SK-N-SH (cell line): ENCODE data around the gene KMT2C. TPM values are rescaled to one million over a fixed set of nuclear protein-coding genes. Genes with fewer than 3 reads are reported as not detected.
"Not testable (repeated sequence)": the region's sequence is repeated elsewhere in the genome, so short reads cannot be mapped to it uniquely, and the experiment has no call there.

Experiments used
- CTCF ChIA-PET: fragments of 300-600, 350-600 bp; formaldehyde crosslinking; extraction: SDS; loops from one replicate; lab custom pipeline; 2021; lab: Yijun Ruan, JAX
- POLR2A ChIA-PET: fragments of 350-600 bp; sonication (Branson Sonifier 250); formaldehyde crosslinking; extraction: SDS; loops from one replicate; lab custom pipeline; 2020; ENCODE audit warnings: antibody characterized with exemption, inconsistent platforms; lab: Yijun Ruan, JAX
- DNase-seq: peaks from one replicate; pipeline ENCODE4 v3.0.0; 2012
- H2AFZ ChIP-seq: fragments of 200-600 bp; sonication (generic); 2 replicates; pipeline ENCODE4 v1.8.1; 2016; ENCODE audit warnings: antibody characterized with exemption, mild to moderate bottlenecking, low read depth
- H3F3A ChIP-seq: fragments of 200-600 bp; sonication (generic); replicated peaks from 2 replicates; pipeline ENCODE3; 2016; ENCODE audit warnings: antibody characterized with exemption, mild to moderate bottlenecking; ENCODE audit not compliant: insufficient read depth
- H3K27ac ChIP-seq, 2 experiments: fragments of 200-500 bp in 1 of 2; fragments of 200-600 bp in 1 of 2; sonication (Bioruptor generic) in 1 of 2; sonication (generic), shearing (Covaris generic) in 1 of 2; 2 replicates each; pipeline versions ENCODE4 v1.5.1 to v1.6.1; 2014 to 2016; ENCODE audit warnings: low read depth in 2 of 2, inconsistent platforms in 1 of 2, low read length in 1 of 2, mild to moderate bottlenecking in 1 of 2, mixed read lengths in 1 of 2
- H3K27me3 ChIP-seq: fragments of 200-600 bp; sonication (generic), shearing (Covaris generic); 2 replicates; pipeline ENCODE4 v1.6.1; 2016; ENCODE audit warnings: mixed run types; ENCODE audit not compliant: insufficient read depth
- H3K36me3 ChIP-seq, 2 experiments: fragments of 200-500 bp in 1 of 2; fragments of 200-600 bp in 1 of 2; sonication (Bioruptor generic) in 1 of 2; sonication (generic) in 1 of 2; replicated peaks in 1 of 2; 2 replicates each; pipeline versions ENCODE3 to v1.5.1; 2014 to 2016; ENCODE audit warnings: low read length in 1 of 2, mild to moderate bottlenecking in 1 of 2; ENCODE audit not compliant: insufficient read depth in 2 of 2, control insufficient read depth in 1 of 2
- H3K4me1 ChIP-seq, 2 experiments: fragments of 200-500 bp in 1 of 2; fragments of 200-600 bp in 1 of 2; sonication (Bioruptor generic) in 1 of 2; sonication (generic), shearing (Covaris generic) in 1 of 2; 2 replicates each; pipeline versions ENCODE4 v1.5.1 to v1.6.1; 2014 to 2016; ENCODE audit warnings: low read depth in 1 of 2, low read length in 1 of 2, mixed run types in 1 of 2; ENCODE audit not compliant: insufficient read depth in 2 of 2, control insufficient read depth in 1 of 2
- H3K4me2 ChIP-seq: fragments of 200-600 bp; sonication (generic), shearing (Covaris generic); 2 replicates; pipeline ENCODE4 v1.6.1; 2017; ENCODE audit warnings: mixed run types
- H3K4me3 ChIP-seq, 2 experiments: fragments of 200-500 bp in 1 of 2; fragments of 200-600 bp in 1 of 2; sonication (Bioruptor generic) in 1 of 2; sonication (generic), shearing (Covaris generic) in 1 of 2; 2 replicates each; pipeline versions ENCODE4 v1.5.1 to v1.8.1; 2014 to 2016; ENCODE audit warnings: low read depth in 2 of 2, inconsistent platforms in 1 of 2, low read length in 1 of 2, mild to moderate bottlenecking in 1 of 2, mixed read lengths in 1 of 2, moderate library complexity in 1 of 2
- H3K79me2 ChIP-seq: fragments of 200-600 bp; sonication (generic); 2 replicates; pipeline ENCODE4 v1.8.1; 2017; ENCODE audit warnings: mild to moderate bottlenecking; ENCODE audit not compliant: insufficient read depth
- H3K9ac ChIP-seq: fragments of 200-600 bp; sonication (generic); 2 replicates; pipeline ENCODE4 v1.6.1; 2017; ENCODE audit warnings: mixed run types
- H3K9me2 ChIP-seq: fragments of 200-600 bp; sonication (generic); 2 replicates; pipeline ENCODE4 v1.6.1; 2017; ENCODE audit warnings: mixed run types
- H3K9me3 ChIP-seq: fragments of 200-600 bp; sonication (generic); 2 replicates; pipeline ENCODE4 v1.6.1; 2017; ENCODE audit warnings: mixed run types, mild to moderate bottlenecking, moderate library complexity
- H4K20me1 ChIP-seq: fragments of 200-600 bp; sonication (generic); 2 replicates; pipeline ENCODE4 v1.6.1; 2017; ENCODE audit warnings: mild to moderate bottlenecking, mixed run types; ENCODE audit not compliant: insufficient read depth
- CHD2 ChIP-seq: fragments of 150-350 bp; IDR thresholded peaks from 2 replicates; pipeline ENCODE4 v1.6.1; 2018; ENCODE audit warnings: low read length; ENCODE audit not compliant: partially characterized antibody
- ELF1 ChIP-seq: IDR thresholded peaks from 2 replicates; pipeline ENCODE4 v1.4.0; 2012
- EP300 ChIP-seq, 2 experiments: IDR thresholded peaks; 2 replicates each; pipeline versions ENCODE4 v1.4.0 to v1.6.1; 2012; ENCODE audit warnings: borderline replicate concordance in 1 of 2, low read depth in 1 of 2, low read length in 1 of 2
- FOSL2 ChIP-seq: IDR thresholded peaks from 2 replicates; pipeline ENCODE4 v1.4.0; 2012; ENCODE audit warnings: low read depth, mild to moderate bottlenecking, moderate library complexity, borderline replicate concordance
- GABPA ChIP-seq: IDR thresholded peaks from 2 replicates; pipeline ENCODE4 v1.4.0; 2012; ENCODE audit warnings: low read depth, mild to moderate bottlenecking
- JUND ChIP-seq: IDR thresholded peaks from 2 replicates; pipeline ENCODE4 v1.4.0; 2012
- MEF2A ChIP-seq: IDR thresholded peaks from 2 replicates; pipeline ENCODE4 v1.4.0; 2012; ENCODE audit warnings: low read depth, borderline replicate concordance
- MXI1 ChIP-seq: IDR thresholded peaks from 2 replicates; pipeline ENCODE4 v1.6.1; 2012; ENCODE audit warnings: mild to moderate bottlenecking, low read depth, low read length, improper control_type of control experiment
- NRF1 ChIP-seq: IDR thresholded peaks from 2 replicates; pipeline ENCODE4 v1.6.1; 2012; ENCODE audit warnings: low read depth, mild to moderate bottlenecking, low read length
- RAD21 ChIP-seq: IDR thresholded peaks from 2 replicates; pipeline ENCODE4 v1.6.1; 2012; ENCODE audit warnings: mild to moderate bottlenecking, low read length
- RCOR1 ChIP-seq: fragments of 150-350 bp; IDR thresholded peaks from 2 replicates; pipeline ENCODE4 v1.6.1; 2017; ENCODE audit warnings: antibody characterized with exemption, low read length
- SIN3A ChIP-seq: IDR thresholded peaks from 2 replicates; pipeline ENCODE4 v1.6.1; 2012; ENCODE audit warnings: low read depth, mild to moderate bottlenecking, low read length, moderate library complexity, borderline replicate concordance
- SMC3 ChIP-seq: IDR thresholded peaks from 2 replicates; pipeline ENCODE4 v1.6.1; 2012; ENCODE audit warnings: low read depth, low read length, improper control_type of control experiment
- TAF1 ChIP-seq: IDR thresholded peaks from 2 replicates; pipeline ENCODE4 v1.6.1; 2012; ENCODE audit warnings: low read depth, mild to moderate bottlenecking, low read length, moderate library complexity, borderline replicate concordance
- TCF12 ChIP-seq: IDR thresholded peaks from 2 replicates; pipeline ENCODE4 v1.4.0; 2012
- TEAD4 ChIP-seq: IDR thresholded peaks from 2 replicates; pipeline ENCODE4 v1.4.0; 2012; ENCODE audit warnings: mild to moderate bottlenecking, borderline replicate concordance; ENCODE audit not compliant: insufficient read depth
- YY1 ChIP-seq: IDR thresholded peaks from 2 replicates; pipeline ENCODE4 v1.4.0; 2012; ENCODE audit warnings: low read depth, mild to moderate bottlenecking
- WGBS: methylation state at CpG from one replicate; pipeline ENCODE4 v1.1.6; 2017; ENCODE audit warnings: low lambda C conversion rate; 5-methylcytosine and 5-hydroxymethylcytosine counted together
- polyA plus RNA-seq, 3 experiments: library from polyadenylated mRNA; depleted of rRNA; stranded (reverse); fragments of >200 nt; gene quantifications; 2 replicates each; pipeline ENCODE4 v1.2.3, GENCODE V29; 2012
- TF ChIP-seq, protein P1 (sequence below): fragments of 150-350 bp; IDR thresholded peaks from 2 replicates; pipeline ENCODE4 v1.6.1; 2017; ENCODE audit warnings: antibody characterized with exemption, low read length, low read depth, borderline replicate concordance
- TF ChIP-seq, protein P2 (sequence below): IDR thresholded peaks from 2 replicates; pipeline ENCODE4 v1.6.1; 2012; ENCODE audit warnings: mild to moderate bottlenecking, low read depth, low read length, moderate library complexity
- TF ChIP-seq, protein P3 (sequence below): IDR thresholded peaks from 2 replicates; pipeline ENCODE4 v1.4.0; 2012; ENCODE audit warnings: low read depth

The KMT2C gene
- polyA plus RNA-seq, 1 of the 3 experiments (the other 2 are of a cell fraction): 8.0 TPM

DNA sequence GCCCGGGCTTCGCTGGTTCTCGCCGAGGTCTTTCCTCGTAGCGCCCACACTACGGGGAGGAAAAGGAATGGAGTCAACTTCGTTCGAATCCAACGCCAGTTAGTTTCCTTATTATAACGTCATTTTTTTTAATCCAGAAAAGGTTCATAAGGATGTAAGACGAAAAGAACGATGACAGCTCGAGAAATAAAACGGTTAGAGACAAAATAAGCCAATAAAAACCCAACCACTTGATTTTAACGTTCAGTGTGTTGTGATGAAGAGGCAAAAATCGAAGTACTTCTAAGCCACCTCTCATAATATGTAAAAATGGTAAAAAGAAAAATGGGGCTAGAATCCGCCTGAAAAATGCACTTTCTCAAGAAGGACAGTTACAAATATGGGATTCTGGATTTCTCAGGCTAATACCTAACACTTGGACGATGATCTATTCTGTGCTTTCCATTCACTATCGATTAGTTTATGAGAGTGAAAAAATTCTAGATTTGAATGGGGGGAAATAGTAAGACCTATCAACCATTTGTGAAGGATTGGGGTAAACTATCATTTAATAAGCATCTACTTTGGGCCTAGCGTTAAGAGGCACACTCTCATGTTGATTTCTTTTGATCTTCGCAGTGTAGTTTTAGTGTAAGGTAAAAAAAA lies 1.2 kb upstream of the KMT2C start:
- CTCF ChIA-PET: interaction anchor here (0.7 to 2.8 kb wide), 4 partner anchors 13 to 270 kb away, joined by 3 to 9 read pairs (median 4); no protein-coding TSS in a partner anchor
- Histone ChIP-seq H2AFZ (peak overlapping the region; percentile 99), H3F3A (peaks cover 18% of the 10 kb centered on the region), H3K4me1 (peaks cover 8 to 11% of the 10 kb centered on the region in 2 experiments), H3K4me2 (peak overlapping the region; percentile 82), H3K4me3 (peak overlapping the region; percentile 69 to 89), H4K20me1 (peaks cover 30% of the 10 kb centered on the region), H3K9ac (peak overlapping the region; percentile 69), H3K79me2 (peaks cover 35% of the 10 kb centered on the region), H3K27ac (peak overlapping the region; percentile 57 to 87)
- not testable (repeated sequence) for H3K9me3 ChIP-seq, DNase-seq, H3K36me3 ChIP-seq, H3K9me2 ChIP-seq, H3K27me3 ChIP-seq
- 19% methylated on average over 20 of the region's 22 CpGs for WGBS
- POLR2A ChIA-PET: interaction anchor here (1.0 kb wide), 1 partner anchor 26 kb away, joined by 3 read pairs; no protein-coding TSS in a partner anchor

DNA sequence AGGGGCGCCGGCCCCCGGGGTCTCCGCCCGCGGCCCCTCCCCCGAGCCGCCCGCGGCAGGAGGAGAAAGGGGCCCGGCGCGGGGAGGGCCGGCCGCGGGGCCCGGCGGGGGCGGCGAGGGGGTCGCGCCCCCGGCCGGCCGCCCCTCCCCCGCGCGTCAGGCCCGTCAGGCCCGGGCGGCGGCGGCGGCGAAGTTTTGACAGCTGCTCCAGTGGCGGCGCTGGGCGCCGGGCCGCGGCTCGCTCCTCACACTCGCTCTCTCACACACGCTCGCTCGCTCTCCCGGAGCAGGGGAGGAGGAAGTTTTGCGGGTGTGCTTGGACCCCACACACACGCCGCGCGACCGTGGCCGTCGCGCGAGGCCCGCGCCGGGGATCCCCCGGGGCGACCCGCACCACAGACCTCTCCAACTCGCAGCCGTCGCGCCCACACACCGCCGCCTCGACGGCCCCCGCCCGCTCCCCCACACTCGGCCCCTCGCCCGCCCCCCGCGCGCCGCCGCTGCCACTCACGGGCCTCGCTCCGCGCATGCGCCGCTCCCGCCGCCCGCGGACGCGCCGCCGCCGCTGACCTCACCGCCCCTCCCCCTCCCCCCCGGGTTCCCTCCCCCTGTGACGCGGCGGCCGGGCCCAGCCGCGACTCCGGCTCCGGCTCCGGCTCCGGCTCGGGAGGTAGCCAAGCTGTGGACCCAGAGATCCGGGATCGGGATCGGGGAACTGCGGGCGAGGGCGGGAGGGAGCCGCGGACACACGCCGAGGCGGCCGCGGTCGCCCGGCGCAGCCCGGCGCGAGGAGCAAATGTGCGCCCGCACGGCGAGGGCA lies 518 bp upstream of the KMT2C start:
- CTCF ChIA-PET: interaction anchor here (0.7 to 2.8 kb wide), 3 partner anchors 26 to 270 kb away, joined by 3 to 9 read pairs (median 7); no protein-coding TSS in a partner anchor
- H3K9me2 ChIP-seq: no peaks in the 10 kb centered on the region
- peaks cover 18% of the 10 kb centered on the region for H3F3A ChIP-seq
- H3K27me3 ChIP-seq: no peaks in the 10 kb centered on the region
- peak; percentile 100 for DNase-seq
- H4K20me1 ChIP-seq: peaks cover 37% of the 10 kb centered on the region
- peaks cover 42% of the 10 kb centered on the region for H3K79me2 ChIP-seq
- POLR2A ChIA-PET: no interaction called here
- peaks cover 0 to 4% of the 10 kb centered on the region in 2 experiments for H3K36me3 ChIP-seq
- peak overlapping the region; percentile 86 to 89 for H3K4me3 ChIP-seq
- under 1% methylated on average over 17 of the region's 132 CpGs for WGBS
- H3K9me3 ChIP-seq: no peaks in the 10 kb centered on the region
- H2AFZ ChIP-seq: peak overlapping the region; percentile 99
- peak overlapping the region; percentile 72 to 95 for H3K27ac ChIP-seq
- H3K4me1 ChIP-seq: peaks cover 8 to 11% of the 10 kb centered on the region in 2 experiments
- H3K4me2 ChIP-seq: peak overlapping the region; percentile 82
- peak overlapping the region; percentile 69 for H3K9ac ChIP-seq
- TF ChIP-seq RCOR1 (0 out of 2 replicates have a peak, but pooled peaks have one; percentile 24), TAF1 (peak; percentile 73), MEF2A (peak; percentile 22; the same call in 1 of the 2 replicates), MXI1 (peak; percentile 90), GABPA (no peak), SIN3A (peak; percentile 72; the same call in 1 of the 2 replicates), TCF12 (no peak), EP300 (IDR thresholded peaks at IDR 0.05; ENCODE audit: borderline replicate concordance in 1 of 2, low read depth in 1 of 2, low read length in 1 of 2) (peak in 1 of 2 experiments; percentile 46; a peak in 2 of 4 replicates), JUND (peak; percentile 71; the same call in 1 of the 2 replicates), NRF1 (peak; percentile 65), FOSL2 (peak; percentile 20; the same call in 1 of the 2 replicates), RAD21 (peak; percentile 46), CHD2 (peak; percentile 90), TEAD4 (no peak), SMC3 (peak; percentile 42; the same call in 1 of the 2 replicates), ELF1 (peak; percentile 30; the same call in 1 of the 2 replicates), YY1 (peak; percentile 66; the same call in 1 of the 2 replicates)
- TF ChIP-seq, protein P1, sequence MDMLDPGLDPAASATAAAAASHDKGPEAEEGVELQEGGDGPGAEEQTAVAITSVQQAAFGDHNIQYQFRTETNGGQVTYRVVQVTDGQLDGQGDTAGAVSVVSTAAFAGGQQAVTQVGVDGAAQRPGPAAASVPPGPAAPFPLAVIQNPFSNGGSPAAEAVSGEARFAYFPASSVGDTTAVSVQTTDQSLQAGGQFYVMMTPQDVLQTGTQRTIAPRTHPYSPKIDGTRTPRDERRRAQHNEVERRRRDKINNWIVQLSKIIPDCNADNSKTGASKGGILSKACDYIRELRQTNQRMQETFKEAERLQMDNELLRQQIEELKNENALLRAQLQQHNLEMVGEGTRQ: no peak
- TF ChIP-seq, protein P2, sequence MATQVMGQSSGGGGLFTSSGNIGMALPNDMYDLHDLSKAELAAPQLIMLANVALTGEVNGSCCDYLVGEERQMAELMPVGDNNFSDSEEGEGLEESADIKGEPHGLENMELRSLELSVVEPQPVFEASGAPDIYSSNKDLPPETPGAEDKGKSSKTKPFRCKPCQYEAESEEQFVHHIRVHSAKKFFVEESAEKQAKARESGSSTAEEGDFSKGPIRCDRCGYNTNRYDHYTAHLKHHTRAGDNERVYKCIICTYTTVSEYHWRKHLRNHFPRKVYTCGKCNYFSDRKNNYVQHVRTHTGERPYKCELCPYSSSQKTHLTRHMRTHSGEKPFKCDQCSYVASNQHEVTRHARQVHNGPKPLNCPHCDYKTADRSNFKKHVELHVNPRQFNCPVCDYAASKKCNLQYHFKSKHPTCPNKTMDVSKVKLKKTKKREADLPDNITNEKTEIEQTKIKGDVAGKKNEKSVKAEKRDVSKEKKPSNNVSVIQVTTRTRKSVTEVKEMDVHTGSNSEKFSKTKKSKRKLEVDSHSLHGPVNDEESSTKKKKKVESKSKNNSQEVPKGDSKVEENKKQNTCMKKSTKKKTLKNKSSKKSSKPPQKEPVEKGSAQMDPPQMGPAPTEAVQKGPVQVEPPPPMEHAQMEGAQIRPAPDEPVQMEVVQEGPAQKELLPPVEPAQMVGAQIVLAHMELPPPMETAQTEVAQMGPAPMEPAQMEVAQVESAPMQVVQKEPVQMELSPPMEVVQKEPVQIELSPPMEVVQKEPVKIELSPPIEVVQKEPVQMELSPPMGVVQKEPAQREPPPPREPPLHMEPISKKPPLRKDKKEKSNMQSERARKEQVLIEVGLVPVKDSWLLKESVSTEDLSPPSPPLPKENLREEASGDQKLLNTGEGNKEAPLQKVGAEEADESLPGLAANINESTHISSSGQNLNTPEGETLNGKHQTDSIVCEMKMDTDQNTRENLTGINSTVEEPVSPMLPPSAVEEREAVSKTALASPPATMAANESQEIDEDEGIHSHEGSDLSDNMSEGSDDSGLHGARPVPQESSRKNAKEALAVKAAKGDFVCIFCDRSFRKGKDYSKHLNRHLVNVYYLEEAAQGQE: peak; percentile 57
- TF ChIP-seq, protein P3, sequence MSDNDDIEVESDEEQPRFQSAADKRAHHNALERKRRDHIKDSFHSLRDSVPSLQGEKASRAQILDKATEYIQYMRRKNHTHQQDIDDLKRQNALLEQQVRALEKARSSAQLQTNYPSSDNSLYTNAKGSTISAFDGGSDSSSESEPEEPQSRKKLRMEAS: peak; percentile 87
